Measurements from ENCODE around the gene FAM181A.

FAM181A gene

DNA sequence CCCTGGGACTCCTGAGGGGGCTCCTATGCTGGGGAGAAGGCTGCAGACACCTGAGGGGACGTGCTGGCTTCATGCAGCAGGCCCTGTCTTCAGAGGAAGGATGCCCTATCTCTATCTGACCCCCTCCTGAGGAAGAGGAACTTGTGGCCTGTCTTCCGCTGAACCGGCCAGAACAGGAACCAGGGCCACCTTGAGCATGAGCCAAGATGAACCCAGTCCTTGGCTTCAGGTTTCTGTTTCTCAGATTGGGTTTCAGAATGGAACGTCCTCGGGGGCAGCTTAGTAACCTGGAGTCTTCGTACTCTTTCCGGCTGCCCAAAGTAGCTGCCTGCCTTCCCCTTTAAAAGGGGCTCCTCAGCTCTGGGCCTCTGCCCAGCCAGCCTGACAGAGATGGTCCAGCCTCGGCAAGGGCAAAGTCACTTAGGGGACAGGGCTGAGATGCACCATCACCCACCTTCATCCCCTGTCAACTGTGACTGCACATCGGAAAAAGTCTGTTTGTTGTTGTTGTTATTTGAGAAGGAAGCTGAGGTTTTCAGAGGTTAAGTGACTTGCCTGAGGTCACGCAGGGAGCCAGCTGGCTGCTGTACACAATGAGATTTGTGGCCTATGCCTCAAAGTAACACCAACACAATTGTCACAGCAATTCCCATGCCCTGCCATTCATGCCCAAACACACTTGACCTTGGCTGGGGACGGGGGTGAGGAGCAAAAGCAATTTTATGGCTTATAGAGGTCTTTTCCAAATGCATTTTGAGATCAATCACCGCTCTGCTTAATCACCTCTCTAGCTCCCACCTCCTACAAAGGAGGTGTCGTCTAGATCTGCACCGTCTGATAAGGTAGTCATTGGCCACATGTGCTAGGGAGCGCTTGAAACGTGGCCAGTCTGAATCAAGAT is 35.8 kb downstream of the FAM181A start:
- DNase-seq (ENCODE audit: low read depth) = peak; percentile 43

DNA sequence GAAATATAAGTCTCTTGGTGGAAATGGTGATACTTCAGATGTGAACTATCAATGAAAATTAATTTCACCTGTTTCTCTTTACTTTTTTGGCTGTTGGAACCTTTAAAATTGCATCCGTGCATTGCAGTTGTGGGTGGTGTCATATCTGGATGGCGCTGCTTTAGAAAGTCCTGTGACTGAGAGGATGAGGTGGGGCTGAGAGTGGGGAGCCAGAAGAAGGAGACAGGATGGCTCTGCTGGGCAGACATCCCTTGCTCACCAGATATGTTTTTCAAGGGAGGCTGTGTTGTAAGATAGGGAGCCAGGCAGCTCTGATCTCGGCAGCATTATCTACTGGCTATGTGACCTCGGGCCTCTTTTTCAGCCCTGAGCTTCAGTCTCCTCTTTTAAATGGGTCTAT is 36.5 kb downstream of the FAM181A start:
- no peak for DNase-seq (ENCODE audit: low read depth)

DNA sequence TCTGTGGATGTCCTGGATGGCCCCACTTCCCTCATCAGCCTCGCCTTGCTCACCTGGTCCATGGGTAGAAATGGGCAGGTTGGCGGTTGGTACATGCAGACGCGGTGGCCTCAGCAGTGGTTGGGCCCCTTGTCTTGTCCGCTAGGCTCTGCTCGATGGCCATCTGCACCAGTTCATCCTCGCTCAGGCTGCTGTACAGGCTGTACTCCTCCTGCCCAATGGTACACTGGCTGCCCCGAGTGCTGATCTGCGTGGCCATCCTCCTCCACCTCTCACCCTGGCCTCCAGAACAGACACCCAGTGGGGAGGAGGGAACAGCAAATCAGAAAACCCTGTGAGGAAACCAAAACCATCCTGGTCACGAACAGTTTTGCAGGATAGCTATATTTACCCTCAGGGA is 37.1 kb downstream of the FAM181A start:
- DNase-seq (ENCODE audit: low read depth) = no peak

DNA sequence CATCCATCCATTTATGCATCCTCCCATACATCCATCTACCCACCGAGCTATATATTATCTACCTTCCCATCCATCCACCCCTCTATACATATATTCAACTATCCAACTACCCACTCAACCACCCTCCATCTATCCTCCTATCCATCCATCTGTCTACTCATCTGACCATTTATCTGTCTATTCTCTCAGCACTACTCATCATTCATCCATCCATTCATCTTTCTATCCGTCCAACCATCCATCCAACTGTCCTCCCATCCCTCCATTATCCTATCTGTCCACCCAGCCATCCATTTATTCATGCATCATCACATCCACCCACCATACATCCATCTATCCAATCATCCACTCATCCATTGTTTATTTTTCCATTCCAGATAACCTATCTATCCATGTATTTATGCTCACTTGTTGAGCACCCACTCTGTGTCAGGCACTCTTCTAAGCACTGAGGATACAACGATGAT is 37.7 kb downstream of the FAM181A start:
- no peak for DNase-seq (ENCODE audit: low read depth)

DNA sequence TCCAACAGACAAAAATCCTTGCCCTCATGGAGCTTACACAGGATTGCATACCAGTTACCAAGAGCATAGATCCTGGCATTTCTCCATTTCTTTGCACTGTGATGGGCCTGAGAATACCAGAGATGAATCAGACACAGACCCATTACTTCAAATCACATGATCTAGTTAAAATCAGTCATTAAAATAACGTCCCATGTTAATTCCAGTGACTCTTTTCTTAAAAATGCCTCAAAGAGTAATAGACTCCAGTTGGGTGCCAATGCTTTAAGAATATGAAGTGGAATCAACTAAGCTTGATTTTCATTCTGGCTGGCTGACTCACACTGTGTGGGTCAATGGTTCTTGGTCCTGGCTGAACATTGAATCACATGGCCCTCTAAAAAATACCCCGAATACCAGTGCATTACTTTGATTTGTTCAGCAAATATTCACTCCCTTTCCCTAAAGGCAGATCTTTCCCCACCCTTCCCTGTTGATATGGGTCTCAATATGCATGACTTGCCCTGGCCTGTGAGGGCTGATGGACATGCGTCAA is 38.2 kb downstream of the FAM181A start:
- DNase-seq (ENCODE audit: low read depth) = no peak

DNA sequence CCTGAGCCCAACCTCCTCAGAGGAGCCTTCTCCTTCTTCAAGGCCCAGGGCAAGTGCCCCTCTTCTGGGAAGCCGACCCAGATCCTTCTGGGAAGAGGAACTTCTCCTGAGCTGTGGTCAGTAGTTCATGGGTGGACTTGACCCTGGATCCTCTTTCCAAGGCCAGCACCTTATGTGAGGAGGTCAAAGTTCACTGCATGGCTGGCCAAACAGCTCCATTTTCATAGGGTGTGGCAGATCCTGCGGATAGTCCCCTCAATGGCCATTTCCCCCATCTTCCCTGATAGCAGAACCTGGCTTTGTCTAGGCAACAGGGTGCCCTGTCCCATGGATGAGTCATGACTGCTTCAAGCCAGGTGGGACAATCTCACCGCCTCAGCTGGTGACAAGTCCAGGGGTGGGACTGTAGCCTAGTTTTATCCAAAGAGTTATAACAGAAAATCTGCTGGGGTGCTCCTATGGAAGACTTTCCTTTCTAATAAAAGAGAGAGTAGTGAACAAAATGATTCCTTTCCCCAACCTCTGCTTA is 38.9 kb downstream of the FAM181A start:
- DNase-seq (ENCODE audit: low read depth) = no peak

DNA sequence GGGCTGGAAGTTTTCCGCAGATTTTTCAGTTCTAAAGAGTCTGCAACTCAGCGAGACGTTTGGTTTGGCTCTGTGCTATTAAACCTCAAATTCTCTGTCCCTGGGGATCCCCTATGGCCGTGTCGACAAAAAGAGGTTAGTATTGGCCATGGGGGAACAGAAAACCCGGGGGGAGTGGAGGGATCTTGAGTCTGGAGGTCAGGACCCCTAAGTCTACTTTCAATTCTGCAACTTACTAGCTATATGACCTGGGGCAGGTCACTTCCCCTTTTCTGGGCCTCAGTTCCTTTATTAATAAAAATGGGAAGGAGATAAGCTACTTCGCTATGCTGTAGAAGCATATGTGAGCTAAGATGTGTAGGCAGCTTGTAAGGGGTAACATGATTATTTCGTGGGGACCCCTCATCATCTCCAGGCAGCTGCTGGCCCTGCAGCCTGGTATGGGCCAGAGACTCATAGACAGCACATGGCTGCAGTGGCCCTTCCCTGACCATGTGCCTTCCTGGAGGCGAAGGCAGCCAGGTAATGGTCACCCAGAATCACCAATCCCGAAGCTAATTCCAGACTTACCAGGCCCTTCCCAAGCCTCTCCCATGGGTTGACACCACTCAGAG is 40.6 kb downstream of the FAM181A start:
- no peak for DNase-seq (ENCODE audit: low read depth)

DNA sequence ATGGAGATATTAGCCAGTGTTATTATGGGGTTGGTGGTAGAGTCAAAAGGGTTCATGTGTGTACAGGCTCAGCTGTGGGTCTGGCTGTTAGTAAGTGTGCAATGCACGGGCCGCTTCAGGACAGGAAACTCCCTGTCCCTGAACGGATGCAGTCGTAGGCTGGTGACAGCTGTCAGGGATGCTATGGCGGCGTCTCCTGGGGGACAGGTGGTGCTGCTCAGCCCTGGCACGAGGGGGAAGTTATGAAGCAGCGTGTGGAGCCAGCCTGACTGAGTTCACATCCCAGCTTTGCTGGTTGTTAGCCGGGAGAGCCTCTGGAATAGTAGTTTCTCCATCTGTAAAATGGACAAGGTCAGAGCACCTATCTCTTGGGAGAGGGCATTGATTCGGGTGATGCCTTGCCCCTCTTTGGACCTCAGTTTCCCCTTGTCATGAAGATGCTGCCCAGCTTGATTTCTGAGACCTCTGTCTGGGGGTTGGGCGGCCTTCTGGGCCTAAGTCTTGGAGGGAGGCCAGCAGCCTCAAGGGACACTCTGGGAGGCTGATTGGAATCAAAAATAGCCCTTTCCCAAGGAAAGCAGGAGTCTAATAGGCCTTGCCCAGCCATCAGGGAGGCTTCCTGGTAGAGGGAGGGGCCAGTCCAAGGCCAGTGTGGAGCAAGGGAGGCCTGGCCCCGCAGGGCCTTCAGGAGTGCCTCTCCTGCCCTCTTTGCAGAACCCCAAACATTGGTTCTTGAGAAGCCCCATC is 42.1 kb downstream of the FAM181A start:
- no peak for DNase-seq (ENCODE audit: low read depth)

DNA sequence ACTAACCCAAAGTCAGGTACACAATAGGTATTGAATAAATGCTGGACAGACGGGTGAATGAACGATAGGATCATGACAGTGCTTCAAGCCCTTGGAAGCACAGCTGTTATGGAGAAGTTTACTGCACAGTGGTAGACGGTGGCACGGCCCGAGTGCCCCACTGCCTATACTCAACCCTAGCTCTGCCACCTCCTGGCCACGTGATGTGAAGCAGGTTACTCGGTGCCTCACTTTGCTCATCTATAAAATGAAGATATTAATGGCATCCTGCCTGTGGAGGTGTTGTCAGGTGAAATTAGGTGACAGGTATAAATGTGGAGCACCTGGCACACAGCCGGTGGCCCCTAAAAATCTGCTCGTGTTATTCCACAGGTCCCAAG is 43.4 kb downstream of the FAM181A start:
- DNase-seq (ENCODE audit: low read depth) = peak; percentile 59

DNA sequence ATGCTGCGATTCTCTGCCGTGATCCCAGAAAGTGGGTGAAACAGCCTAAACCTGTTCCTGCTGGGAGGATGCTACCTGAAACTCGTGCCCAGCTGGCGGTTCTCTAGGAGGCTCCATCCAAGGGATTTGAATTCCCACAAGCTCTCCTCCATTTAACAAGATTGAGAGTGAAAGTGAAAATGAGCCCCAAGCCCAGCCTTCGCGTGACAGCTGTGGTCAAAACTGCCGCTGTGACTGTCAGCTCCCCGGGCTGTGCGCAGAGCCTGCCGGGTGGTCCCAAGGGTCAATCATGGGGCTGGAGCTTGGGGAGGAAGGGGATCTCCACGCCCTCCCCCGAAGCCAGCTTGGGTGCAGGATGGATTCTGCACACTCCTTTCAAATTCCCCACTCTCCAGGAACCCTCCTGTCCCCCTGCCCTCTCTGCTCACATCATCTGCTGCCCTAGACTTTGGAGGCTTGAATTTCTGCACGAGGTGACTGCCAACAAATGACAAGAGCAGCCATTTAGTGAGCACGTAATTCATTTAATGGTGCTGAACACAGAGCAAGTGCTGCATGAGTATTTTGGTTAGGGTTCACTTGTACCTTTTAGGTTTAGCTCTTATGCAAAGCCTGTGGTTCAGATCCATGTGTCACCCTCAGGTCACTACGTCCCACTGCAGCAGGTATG is 44.0 kb downstream of the FAM181A start:
- no peak for DNase-seq (ENCODE audit: low read depth)

DNA sequence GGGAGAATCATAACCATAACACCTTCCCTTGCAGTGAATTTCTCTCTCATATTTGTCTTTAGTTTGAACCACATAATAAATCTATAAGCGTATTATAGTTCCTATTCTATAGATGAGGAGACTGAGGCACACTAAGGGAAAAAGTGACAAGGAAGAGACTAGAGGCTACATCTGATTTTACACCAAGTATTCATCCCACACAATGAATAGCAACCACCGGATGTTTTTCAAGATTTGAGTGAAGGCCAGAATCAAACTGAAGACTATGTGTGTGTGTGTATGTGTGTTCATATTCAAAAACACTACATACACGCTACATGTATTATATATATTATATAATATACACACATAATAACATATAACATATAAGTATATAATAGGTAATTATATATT is 44.5 kb downstream of the FAM181A start:
- no peak for DNase-seq (ENCODE audit: low read depth)

DNA sequence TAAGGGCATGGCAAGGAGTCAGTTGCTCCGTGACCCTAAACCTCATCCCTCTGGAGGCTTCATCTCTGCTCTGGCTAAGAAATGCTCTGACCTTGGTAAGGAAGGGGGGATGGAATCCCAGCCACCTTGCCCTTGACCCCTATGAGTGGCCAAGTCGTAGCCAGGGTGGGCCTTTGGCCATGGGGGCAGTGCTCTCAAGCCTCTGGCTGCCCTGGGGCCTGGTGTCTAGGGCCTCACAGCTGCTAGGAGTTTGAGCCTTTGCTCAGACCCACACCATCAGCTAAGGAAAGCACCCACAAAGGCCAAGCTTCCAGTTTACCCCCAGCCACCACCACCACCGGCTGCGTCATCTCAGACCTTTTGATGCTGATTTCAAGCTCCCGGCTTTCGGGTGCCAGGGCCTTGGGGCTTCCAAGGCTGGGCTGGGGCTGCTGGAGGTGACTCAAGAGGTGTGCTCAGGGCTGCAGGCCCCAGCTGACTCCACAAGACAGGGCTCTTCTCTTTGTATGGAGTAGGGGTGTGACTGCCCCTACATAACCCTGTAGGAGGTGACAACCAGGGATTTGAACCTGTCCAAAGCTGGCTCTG is 45.6 kb downstream of the FAM181A start:
- no peak for DNase-seq (ENCODE audit: low read depth)

DNA sequence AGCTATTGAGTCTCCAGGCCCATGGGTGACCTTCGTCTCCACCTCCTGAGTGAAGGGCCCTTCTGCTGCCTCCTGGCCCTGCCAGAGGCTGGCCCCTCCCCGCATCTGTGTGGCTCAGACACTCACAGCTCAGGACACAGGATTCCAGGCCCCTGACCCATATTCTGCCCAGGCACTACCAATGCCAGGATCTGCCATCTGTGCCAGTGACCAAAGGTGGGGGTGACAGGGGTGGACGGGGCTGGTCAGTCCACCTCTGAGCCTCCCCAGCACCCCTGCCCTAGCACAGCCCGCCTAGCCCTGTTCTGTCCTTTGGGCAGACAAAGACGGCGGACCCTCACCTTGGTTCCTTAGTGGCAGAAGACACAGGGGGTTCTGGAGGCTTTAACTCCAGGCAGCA is 46.5 kb downstream of the FAM181A start:
- no peak for DNase-seq (ENCODE audit: low read depth)

DNA sequence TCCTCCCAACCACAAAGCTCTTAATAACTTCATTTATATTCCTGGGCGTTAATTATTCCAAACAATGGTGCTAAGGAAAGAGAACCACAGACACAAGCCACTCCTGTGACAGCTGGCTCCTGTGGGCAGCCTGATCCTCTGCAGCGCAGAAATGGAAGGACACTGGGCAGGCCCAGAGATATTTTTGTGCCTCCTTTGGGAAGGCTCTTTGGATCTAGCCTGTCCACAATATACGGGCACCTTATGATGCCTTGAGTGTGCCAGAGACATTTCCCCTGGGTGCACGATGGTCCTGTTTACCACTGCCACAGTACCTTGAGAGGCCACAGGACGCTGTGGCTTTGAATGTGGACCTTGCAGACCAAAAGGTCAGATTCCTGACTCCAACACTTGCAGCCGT is 47.2 kb downstream of the FAM181A start:
- no peak for DNase-seq (ENCODE audit: low read depth)

DNA sequence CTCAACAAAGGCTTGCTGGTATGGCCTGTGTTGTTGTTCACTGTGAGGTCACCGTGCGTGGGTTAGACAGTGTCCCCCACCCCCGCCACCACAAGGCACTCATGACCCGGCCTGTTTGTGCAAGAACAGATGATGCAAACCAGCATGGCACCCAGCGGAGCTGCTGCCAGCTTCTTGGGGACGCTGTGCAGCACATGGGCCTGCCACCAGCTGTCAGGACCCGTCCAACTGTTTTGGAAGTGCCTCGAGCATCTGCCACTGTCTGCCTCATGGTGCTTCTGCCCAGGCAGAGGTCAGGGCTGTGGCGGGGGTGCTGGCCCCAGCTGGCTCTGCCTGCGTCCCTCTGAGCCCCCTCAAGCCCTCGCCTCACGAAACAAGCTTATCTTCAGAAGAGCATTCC is 47.7 kb downstream of the FAM181A start:
- DNase-seq (ENCODE audit: low read depth) = no peak

DNA sequence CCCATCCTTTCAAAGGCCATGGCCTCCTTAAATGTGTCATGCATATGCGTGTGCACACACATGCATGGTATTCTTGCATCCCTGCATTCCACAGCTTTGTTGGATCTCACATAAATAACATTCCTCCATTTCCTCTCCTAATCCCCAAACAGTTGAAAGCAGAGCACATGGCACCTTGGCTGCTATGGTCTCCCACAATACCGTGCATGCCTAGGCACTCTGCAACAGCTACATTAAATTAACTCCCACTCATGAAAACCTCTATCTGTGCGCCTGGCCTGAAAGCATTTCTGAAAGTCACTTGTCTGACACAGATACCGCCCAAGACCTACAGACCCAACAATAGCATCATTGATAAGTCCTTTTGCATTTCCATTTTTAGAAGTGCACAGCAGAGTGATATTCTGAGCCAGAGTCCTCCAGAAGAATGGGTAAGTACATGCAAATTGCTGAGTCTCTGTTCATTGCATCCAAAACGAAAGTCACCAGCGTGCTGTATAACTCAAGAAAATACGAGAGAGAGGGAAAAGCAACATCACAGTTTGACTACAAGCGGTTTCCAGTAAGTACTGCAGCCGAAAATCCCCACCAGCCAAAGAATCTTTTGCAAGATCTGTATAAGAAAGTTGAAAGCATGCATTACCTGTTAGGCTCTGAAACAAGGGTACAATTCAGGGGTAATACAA is 48.8 kb downstream of the FAM181A start:
- DNase-seq (ENCODE audit: low read depth) = no peak

DNA sequence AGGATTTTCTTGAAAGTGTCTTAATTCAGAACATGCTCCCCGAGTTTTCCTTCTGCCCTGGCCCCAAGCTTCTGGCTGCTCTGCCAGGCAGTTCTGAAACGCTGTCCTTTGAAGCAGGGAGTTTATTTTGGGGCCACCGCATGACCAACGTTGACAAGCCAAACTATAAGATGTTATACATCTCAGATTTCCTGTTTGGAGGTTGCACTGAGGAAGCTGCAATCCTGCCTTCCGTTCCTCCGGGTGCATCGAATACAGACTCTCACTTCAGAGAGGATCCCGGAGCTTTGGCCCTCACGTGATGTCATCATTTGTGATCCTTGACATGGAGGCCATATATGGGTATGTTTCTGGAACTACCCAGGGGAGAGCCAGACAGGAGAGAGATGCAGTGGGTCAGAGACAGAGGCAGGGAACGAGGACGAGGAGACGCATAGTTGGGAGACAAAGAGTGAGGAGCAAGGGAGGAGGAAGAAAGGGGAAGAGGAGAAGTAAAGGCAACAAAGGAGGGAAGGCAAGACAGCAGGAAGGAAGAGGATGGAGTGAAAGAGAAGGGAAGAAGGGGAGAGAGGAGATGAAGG is 49.4 kb downstream of the FAM181A start, which contains the start of gene ASB2:
ASB2 (minus strand) TSS at position 94 of the 581 bp plus-strand sequence. CDS start 12,031 bp downstream, outside the sequence.
- DNase-seq (ENCODE audit: low read depth) = no peak

DNA sequence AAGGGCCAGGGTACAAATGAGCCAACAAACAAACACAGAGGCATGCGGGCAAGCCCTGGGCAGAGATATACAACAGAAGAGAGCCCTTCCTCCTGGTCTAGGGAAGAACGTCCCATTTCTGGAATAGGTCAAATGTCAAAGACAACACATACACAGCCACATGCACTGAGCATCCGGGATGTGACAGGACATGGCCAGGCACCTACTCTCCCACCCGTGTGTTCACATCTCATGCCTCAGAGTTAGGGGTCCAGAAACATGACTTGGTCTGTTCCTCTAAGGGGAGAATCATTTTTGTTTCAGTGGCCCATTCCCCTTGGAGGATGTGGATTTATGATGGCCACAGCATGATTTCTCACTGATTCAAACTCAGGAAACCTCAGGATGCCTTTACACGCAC is 50.0 kb downstream of the FAM181A start:
- DNase-seq (ENCODE audit: low read depth) = no peak

DNA sequence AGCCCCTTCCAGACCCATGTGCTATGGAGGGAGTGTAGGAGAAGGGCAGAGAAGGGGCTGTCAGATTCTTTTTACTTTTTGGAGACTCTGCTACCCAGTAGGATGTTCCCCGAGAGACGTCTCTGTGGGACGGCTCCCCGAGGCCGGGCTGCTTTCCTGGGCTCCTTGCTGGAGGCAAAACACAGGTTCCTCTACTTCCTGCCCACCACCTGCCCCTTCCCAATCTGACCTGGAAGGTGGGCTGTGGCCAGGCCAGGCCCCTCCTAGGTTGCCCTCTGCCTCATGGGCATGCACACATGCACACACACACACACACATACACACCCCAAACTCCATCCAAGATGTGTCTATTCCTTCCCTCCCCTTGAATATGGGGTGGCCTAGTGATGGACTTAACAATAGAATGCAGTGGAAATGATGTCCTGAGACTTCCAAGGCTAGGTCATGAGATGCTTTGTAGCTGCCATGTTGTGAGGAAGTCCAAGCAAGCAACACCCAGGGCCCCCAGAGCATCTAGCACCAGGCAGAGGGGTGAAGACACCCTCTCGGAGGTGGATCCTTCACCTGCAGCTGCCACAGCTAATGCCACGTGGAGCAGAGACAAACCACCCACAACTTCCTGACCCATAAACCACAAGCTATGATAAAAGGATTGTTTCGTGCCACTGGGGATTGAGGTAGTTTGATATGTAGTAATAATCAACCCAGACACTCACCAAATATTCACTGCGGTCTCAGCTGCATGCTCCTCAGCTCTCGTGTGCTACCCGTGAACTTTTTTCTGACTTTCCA is 50.8 kb downstream of the FAM181A start:
- peak; percentile 64 for DNase-seq (ENCODE audit: low read depth)
